GM12878 (cell line): Measurements from ENCODE around the gene DLG2. TPM values are rescaled to one million over a fixed set of nuclear protein-coding genes. Genes with fewer than 3 reads are reported as not detected.
A peak's percentile ranks its signal among the peaks of the same experiment; 100 is the strongest.

Source experiments
- ATAC-seq: fragments of 200-7000 bp; cut with Tn5 transposase; 3 replicates; pipeline ENCODE4 v1.9.1; 2020; ENCODE audit warnings: mild to moderate bottlenecking, moderate library complexity
- BruUV-seq: library from RNA; stranded (reverse); fragments of 400-500 nt; replicated peaks from 2 replicates; lab custom pipeline; 2021; lab: Mats Ljungman, UMichigan
- CTCF ChIA-PET: fragments of 300-600 bp; sonication (Branson Sonifier 250); formaldehyde crosslinking; extraction: SDS; loops from one replicate; lab custom pipeline; 2021; ENCODE audit warnings: inconsistent platforms; lab: Yijun Ruan, JAX
- POLR2A ChIA-PET: fragments of 350-600 bp; formaldehyde crosslinking; extraction: SDS; loops from one replicate; lab custom pipeline; 2021; ENCODE audit warnings: inconsistent platforms; lab: Charles Lee
- RAD21 ChIA-PET: fragments of 300-600 bp; sonication (Branson Sonifier 250); formaldehyde crosslinking; loops from one replicate; lab custom pipeline; 2023; ENCODE audit warnings: antibody characterized with exemption; ENCODE audit not compliant: unreplicated experiment; lab: Charles Lee
- SMC1A ChIA-PET: fragments of 300-600 bp; sonication (Branson Sonifier 250); formaldehyde crosslinking; loops from one replicate; lab custom pipeline; 2023; ENCODE audit not compliant: unreplicated experiment, uncharacterized antibody; lab: Charles Lee
- DNase-seq: peaks from one replicate; pipeline ENCODE4 v3.0.0-alpha.2; 2011; ENCODE audit warnings: low read depth, low spot score
- FAIRE-seq: peaks from 3 replicates; lab custom pipeline; 2011; peaks lifted over from hg19 to GRCh38; lab: Jason Lieb, UNC
- H2AFZ ChIP-seq: 2 replicates; pipeline ENCODE4 v1.6.0; 2011; ENCODE audit warnings: low read depth, low read length, control low read depth; ENCODE audit not compliant: control insufficient read depth
- H3K27ac ChIP-seq: 2 replicates; pipeline ENCODE4 v1.5.1; 2011; ENCODE audit warnings: control low read depth; ENCODE audit not compliant: control insufficient read depth, insufficient read depth
- H3K27me3 ChIP-seq, 2 experiments: replicated peaks in 1 of 2; 2 replicates each; pipeline versions ENCODE4 v1.6.0 to v1.6.1; 2011; ENCODE audit warnings: low read length in 1 of 2; ENCODE audit not compliant: control insufficient read depth in 2 of 2, insufficient read depth in 2 of 2
- H3K36me3 ChIP-seq, 2 experiments: 2 replicates each; pipeline ENCODE4 v1.5.1; 2011; ENCODE audit warnings: low read length in 1 of 2; ENCODE audit not compliant: control insufficient read depth in 2 of 2, insufficient read depth in 2 of 2
- H3K4me1 ChIP-seq: 2 replicates; pipeline ENCODE4 v1.6.1; 2011; ENCODE audit warnings: mild to moderate bottlenecking, low read length, moderate library complexity, mixed read lengths; ENCODE audit not compliant: control insufficient read depth, insufficient read depth
- H3K4me2 ChIP-seq: 2 replicates; pipeline ENCODE4 v1.6.0; 2011; ENCODE audit warnings: control low read depth; ENCODE audit not compliant: control insufficient read depth, insufficient read depth
- H3K4me3 ChIP-seq: fragments of 200-600 bp; sonication (generic); 2 replicates; pipeline ENCODE4 v1.5.1; 2016
- H3K79me2 ChIP-seq: 2 replicates; pipeline ENCODE4 v1.6.0; 2011; ENCODE audit warnings: low read length; ENCODE audit not compliant: control insufficient read depth, insufficient read depth
- H3K9ac ChIP-seq: 2 replicates; pipeline ENCODE4 v1.8.0; 2011; ENCODE audit warnings: low read length, control low read depth, mixed read lengths; ENCODE audit not compliant: control insufficient read depth, insufficient read depth
- H3K9me3 ChIP-seq: replicated peaks from 3 replicates; pipeline ENCODE4 v1.5.1; 2011; ENCODE audit warnings: mild to moderate bottlenecking, low read length; ENCODE audit not compliant: control insufficient read depth, insufficient read depth
- H4K20me1 ChIP-seq: 2 replicates; pipeline ENCODE4 v1.6.0; 2011; ENCODE audit not compliant: control insufficient read depth, insufficient read depth
- BHLHE40 ChIP-seq, 2 experiments: fragments of 450-650 bp in 1 of 2; IDR thresholded peaks; 2 replicates each; pipeline ENCODE4 v1.6.1; 2011 to 2017; ENCODE audit warnings: low read depth in 2 of 2, borderline replicate concordance in 1 of 2, improper control_type of control experiment in 1 of 2, low read length in 1 of 2, mild to moderate bottlenecking in 1 of 2
- CHD1 ChIP-seq: IDR thresholded peaks from 2 replicates; pipeline ENCODE4 v1.6.1; 2012; ENCODE audit warnings: low read depth, low read length, improper control_type of control experiment
- HCFC1 ChIP-seq: fragments of 150-350 bp; IDR thresholded peaks from 2 replicates; pipeline ENCODE4 v1.6.1; 2014; ENCODE audit warnings: low read length
- IKZF1 ChIP-seq: fragments of 450-650 bp; conservative IDR thresholded peaks from 2 replicates; pipeline ENCODE4 v1.6.1; 2017; ENCODE audit warnings: antibody characterized with exemption, mild to moderate bottlenecking
- MAX ChIP-seq: IDR thresholded peaks from 2 replicates; pipeline ENCODE4 v1.6.1; 2012; ENCODE audit warnings: low read depth, low read length, improper control_type of control experiment
- MYC ChIP-seq: IDR thresholded peaks from 2 replicates; pipeline ENCODE4 v1.6.1; 2011; ENCODE audit warnings: mild to moderate bottlenecking, low read length, moderate library complexity, inconsistent platforms; ENCODE audit not compliant: insufficient read depth, insufficient replicate concordance, insufficient read length, severe bottlenecking
- PML ChIP-seq: IDR thresholded peaks from 2 replicates; pipeline ENCODE4 v1.6.1; 2012; ENCODE audit warnings: low read length, inconsistent platforms
- RELB ChIP-seq: fragments of 450-650 bp; IDR thresholded peaks from 2 replicates; pipeline ENCODE4 v1.6.1; 2017; ENCODE audit warnings: low read depth, mild to moderate bottlenecking, moderate library complexity
- RFX5 ChIP-seq: IDR thresholded peaks from 2 replicates; pipeline ENCODE4 v1.6.1; 2011; ENCODE audit warnings: low read depth, low read length, improper control_type of control experiment
- RUNX3 ChIP-seq: IDR thresholded peaks from 2 replicates; pipeline ENCODE4 v1.6.1; 2012; ENCODE audit warnings: low read length, inconsistent platforms
- ZBTB4 ChIP-seq: fragments of 450-650 bp; formaldehyde crosslinking; IDR thresholded peaks from 2 replicates; pipeline ENCODE4 v1.4.0; 2022; ENCODE audit warnings: mild to moderate bottlenecking, moderate library complexity
- ZBTB40 ChIP-seq: fragments of 450-650 bp; IDR thresholded peaks from 2 replicates; pipeline ENCODE4 v1.6.1; 2016; ENCODE audit warnings: mild to moderate bottlenecking, moderate library complexity, borderline replicate concordance
- WGBS: methylation state at CpG from one replicate; pipeline ENCODE4 v1.1.6; 2016; ENCODE audit warnings: low lambda C conversion rate; ENCODE audit not compliant: insufficient replicate concordance, insufficient coverage; ENCODE audit errors: missing lambda C conversion rate; 5-methylcytosine and 5-hydroxymethylcytosine counted together
- in situ Hi-C: fragments of 300-500 bp; cut with MboI; formaldehyde crosslinking; loops from 9 replicates; pipeline ENCODE4 v1.14.3; 2018; ENCODE audit warnings: mixed read lengths
- intact Hi-C: fragments of 100-400 bp; cut with micrococcal nuclease; formaldehyde crosslinking; loops from one replicate; pipeline ENCODE4 v1.14.2; 2022; ENCODE audit not compliant: unreplicated experiment
- polyA plus RNA-seq, 11 experiments: library from polyadenylated mRNA; depleted of rRNA in 4 of 11; unstranded in 6 of 11; stranded (reverse) in 5 of 11; fragments of >200 nt; fragmentation: Nextera tagmentation in 4 of 11; fragmentation: Illumina TruSeq in 1 of 11; extraction: Ambion mirVana in 4 of 11; extraction: Trizol in 1 of 11; gene quantifications; 1 replicate in 1 of 11; 2 replicates in 10 of 11; pipeline versions ENCODE4 v1.2.1 to v1.2.3, GENCODE V29; 2011 to 2016; ENCODE audit warnings: inconsistent platforms in 2 of 11, missing spikeins in 2 of 11, low read depth in 1 of 11
- total RNA-seq, 4 experiments: library from RNA; depleted of rRNA in 3 of 4; stranded (reverse); fragments of >200 nt in 3 of 4; fragmentation: Illumina TruSeq in 1 of 4; extraction: Trizol in 1 of 4; gene quantifications; 2 replicates each; pipeline versions ENCODE4 v1.2.1 to v1.2.3, GENCODE V29; 2013 to 2021

DLG2 gene
- total and polyA plus RNA-seq, 10 of the 15 experiments (the other 5 are each of a cell fraction or from before 2014, with no cell fraction given) = 0.09 to 0.98 (median 0.35) TPM

GRCh38 chr11:83938148-83938547 lies 1689.0 kb downstream of the DLG2 start:
- BruUV-seq = no TSS peak
- 11% methylated on average over 1 of the region's 1 CpG for WGBS
- no peak overlapping the region for H2AFZ ChIP-seq
- H3K4me1 ChIP-seq = no peaks in the 10 kb centered on the region
- in situ Hi-C loops (no loop called here), intact Hi-C loops (no loop called here)
- ChIA-PET RAD21 (interaction anchor here (1.5 kb wide), 1 partner anchor 32 kb away, joined by 4 read pairs; no protein-coding TSS in a partner anchor), CTCF (no interaction called here), SMC1A (interaction anchor here (0.9 kb wide), 1 partner anchor 22 kb away, joined by 3 read pairs; no protein-coding TSS in a partner anchor), POLR2A (no interaction called here)
- H3K36me3 ChIP-seq = no peaks in the 10 kb centered on the region
- no peak overlapping the region for H3K4me2 ChIP-seq
- TF ChIP-seq HCFC1 (no peak), IKZF1 (no peak), MAX (no peak), ZBTB40 (peak; percentile 79), MYC (no peak), CHD1 (no peak), RFX5 (no peak), ZBTB4 (CRISPR knock-in tag) (no peak), BHLHE40 (IDR thresholded peaks at IDR 0.05; ENCODE audit: borderline replicate concordance in 1 of 2, low read depth in 2 of 2, low read length in 1 of 2) (peak; percentile 54 to 65; a peak in 3 of 4 replicates), RUNX3 (no peak), RELB (no peak), PML (no peak)
- no peak overlapping the region for H3K4me3 ChIP-seq
- no peak overlapping the region for H3K9ac ChIP-seq
- H3K27me3 ChIP-seq = no peaks in the 10 kb centered on the region
- no peaks in the 10 kb centered on the region for H3K9me3 ChIP-seq
- DNase-seq (peak; percentile 4), FAIRE-seq (no peak), ATAC-seq (peak; percentile 80)
- no peaks in the 10 kb centered on the region for H3K79me2 ChIP-seq
- no peak overlapping the region for H3K27ac ChIP-seq
- H4K20me1 ChIP-seq = no peaks in the 10 kb centered on the region
